Mesendoderm (in vitro differentiated cells): Measurements from ENCODE around the gene PDPN.

Experiments used
- DNase-seq: peaks from one replicate; pipeline ENCODE4 v3.0.0; 2013
- H2AK5ac ChIP-seq: 2 replicates; pipeline ENCODE4 v1.6.1; 2013; ENCODE audit warnings: low read length, inconsistent platforms
- H2BK120ac ChIP-seq: 2 replicates; pipeline ENCODE4 v1.6.1; 2013; ENCODE audit warnings: low read depth, mild to moderate bottlenecking, low read length, moderate library complexity, mixed read lengths
- H2BK15ac ChIP-seq: replicated peaks from 2 replicates; pipeline ENCODE4 v1.6.1; 2013; ENCODE audit warnings: low read depth, mild to moderate bottlenecking, moderate library complexity
- H2BK5ac ChIP-seq: 2 replicates; pipeline ENCODE4 v1.6.1; 2013; ENCODE audit warnings: low read length, inconsistent platforms
- H3K18ac ChIP-seq: 2 replicates; pipeline ENCODE4 v1.6.1; 2013; ENCODE audit warnings: mild to moderate bottlenecking, low read length, mixed read lengths
- H3K23ac ChIP-seq: one replicate; pipeline ENCODE4 v1.6.1; 2013; ENCODE audit warnings: low read length
- H3K27ac ChIP-seq: 2 replicates; pipeline ENCODE4 v1.5.1; 2013; ENCODE audit warnings: low read depth, mild to moderate bottlenecking, inconsistent platforms, low read length, moderate library complexity
- H3K27me3 ChIP-seq: 2 replicates; pipeline ENCODE4 v1.6.1; 2013; ENCODE audit warnings: low read length, control low read depth, mild to moderate bottlenecking, inconsistent platforms; ENCODE audit not compliant: insufficient read depth, poor library complexity
- H3K36me3 ChIP-seq: 2 replicates; pipeline ENCODE4 v1.6.1; 2013; ENCODE audit warnings: low read length, inconsistent platforms; ENCODE audit not compliant: control insufficient read depth, insufficient read depth
- H3K4ac ChIP-seq: one replicate; pipeline ENCODE4 v1.6.1; 2013; ENCODE audit warnings: low read depth, mild to moderate bottlenecking, low read length, moderate library complexity
- H3K4me1 ChIP-seq: 2 replicates; pipeline ENCODE4 v1.6.1; 2013; ENCODE audit warnings: low read depth, low read length, inconsistent platforms; ENCODE audit not compliant: control insufficient read depth
- H3K4me2 ChIP-seq: 2 replicates; pipeline ENCODE4 v1.6.1; 2013; ENCODE audit warnings: low read length
- H3K4me3 ChIP-seq: 2 replicates; pipeline ENCODE4 v1.5.1; 2013; ENCODE audit warnings: mild to moderate bottlenecking, low read length
- H3K56ac ChIP-seq: one replicate; pipeline ENCODE4 v1.6.1; 2013; ENCODE audit warnings: low read length
- H3K79me1 ChIP-seq: 2 replicates; pipeline ENCODE4 v1.6.1; 2013; ENCODE audit warnings: low read length, inconsistent platforms
- H3K79me2 ChIP-seq: 2 replicates; pipeline ENCODE4 v1.6.1; 2013; ENCODE audit warnings: mild to moderate bottlenecking, low read length; ENCODE audit not compliant: control insufficient read depth, insufficient read depth
- H3K9ac ChIP-seq: 2 replicates; pipeline ENCODE4 v1.6.1; 2013; ENCODE audit warnings: low read length, inconsistent platforms
- H4K5ac ChIP-seq: one replicate; pipeline ENCODE4 v1.6.1; 2013; ENCODE audit warnings: low read length
- H4K8ac ChIP-seq: one replicate; pipeline ENCODE4 v1.6.1; 2013; ENCODE audit warnings: low read depth, mild to moderate bottlenecking, control low read depth, low read length, moderate library complexity
- WGBS: extraction: QIAGEN DNeasy Blood & Tissue Kit; methylation state at CpG from one replicate; pipeline ENCODE4 v1.1.7; 2013; ENCODE audit warnings: low lambda C conversion rate, missing lambda C conversion rate; ENCODE audit not compliant: insufficient coverage; ENCODE audit errors: extremely low coverage; 5-methylcytosine and 5-hydroxymethylcytosine counted together

The PDPN gene

DNA sequence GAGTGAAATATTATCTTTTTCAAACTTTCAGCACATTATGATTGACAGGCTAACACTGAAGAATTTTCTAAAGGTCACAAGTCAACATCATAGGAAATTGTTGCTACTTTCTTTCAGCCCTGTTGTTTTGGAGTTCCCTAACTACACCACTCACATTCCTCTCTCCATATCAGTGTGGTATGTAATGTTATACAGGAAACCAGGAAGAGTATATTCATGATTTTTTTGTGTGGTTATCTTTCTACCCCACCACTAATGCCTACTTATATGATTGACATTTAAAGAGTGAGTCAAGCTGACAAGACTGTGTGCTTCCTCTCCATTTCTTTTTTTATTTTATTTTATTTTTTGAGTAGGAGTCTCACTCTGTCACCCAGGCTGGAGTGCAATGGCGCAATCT lies 68.6 kb downstream of the PDPN start:
- H3K27me3 ChIP-seq: no peaks in the 10 kb centered on the region
- no peaks in the 10 kb centered on the region for H3K79me2 ChIP-seq
- no peak overlapping the region for H4K5ac ChIP-seq
- no peak for DNase-seq
- H3K4me2 ChIP-seq: no peak overlapping the region
- H3K56ac ChIP-seq: no peak overlapping the region
- H3K9ac ChIP-seq: no peak overlapping the region
- H3K27ac ChIP-seq: no peak overlapping the region
- no peaks in the 10 kb centered on the region for H3K79me1 ChIP-seq
- H2AK5ac ChIP-seq: no peak overlapping the region
- H2BK5ac ChIP-seq: no peak overlapping the region
- H3K4ac ChIP-seq: no peak overlapping the region
- no CpG with 5 or more reads among the region's 1 CpG for WGBS
- no peak overlapping the region for H3K18ac ChIP-seq
- H3K4me3 ChIP-seq: no peak overlapping the region
- H3K23ac ChIP-seq: no peak overlapping the region
- H2BK120ac ChIP-seq: no peak overlapping the region
- H2BK15ac ChIP-seq: no peak overlapping the region
- no peak overlapping the region for H4K8ac ChIP-seq
- H3K4me1 ChIP-seq: no peaks in the 10 kb centered on the region
- H3K36me3 ChIP-seq: no peaks in the 10 kb centered on the region

GRCh38 chr1:13661539-13661938 lies 77.9 kb downstream of the PDPN start:
- Histone ChIP-seq H3K18ac (no peak overlapping the region), H4K5ac (no peak overlapping the region), H3K4ac (no peak overlapping the region), H2AK5ac (no peak overlapping the region), H3K4me1 (no peaks in the 10 kb centered on the region), H4K8ac (no peak overlapping the region), H3K36me3 (no peaks in the 10 kb centered on the region), H3K27me3 (no peaks in the 10 kb centered on the region), H3K27ac (no peak overlapping the region), H2BK15ac (no peak overlapping the region), H3K4me2 (no peak overlapping the region), H2BK5ac (no peak overlapping the region), H2BK120ac (no peak overlapping the region), H3K56ac (no peak overlapping the region), H3K79me2 (no peaks in the 10 kb centered on the region), H3K9ac (no peak overlapping the region), H3K23ac (no peak overlapping the region), H3K79me1 (no peaks in the 10 kb centered on the region), H3K4me3 (no peak overlapping the region)
- no CpG with 5 or more reads among the region's 5 CpGs for WGBS
- no peak for DNase-seq

GRCh38 chr1:13662493-13662892 lies 78.9 kb downstream of the PDPN start:
- H3K27ac ChIP-seq: no peak overlapping the region
- H2BK120ac ChIP-seq: no peak overlapping the region
- no peak overlapping the region for H3K23ac ChIP-seq
- H3K4me3 ChIP-seq: no peak overlapping the region
- no peaks in the 10 kb centered on the region for H3K36me3 ChIP-seq
- no peak overlapping the region for H4K8ac ChIP-seq
- WGBS: no CpG with 5 or more reads among the region's 4 CpGs
- H2BK15ac ChIP-seq: no peak overlapping the region
- DNase-seq: peak; percentile 58
- H3K27me3 ChIP-seq: no peaks in the 10 kb centered on the region
- H4K5ac ChIP-seq: no peak overlapping the region
- no peak overlapping the region for H3K56ac ChIP-seq
- no peak overlapping the region for H2BK5ac ChIP-seq
- no peak overlapping the region for H3K4me2 ChIP-seq
- H3K9ac ChIP-seq: no peak overlapping the region
- H3K4me1 ChIP-seq: no peaks in the 10 kb centered on the region
- no peaks in the 10 kb centered on the region for H3K79me2 ChIP-seq
- H3K4ac ChIP-seq: no peak overlapping the region
- H3K18ac ChIP-seq: no peak overlapping the region
- no peak overlapping the region for H2AK5ac ChIP-seq
- no peaks in the 10 kb centered on the region for H3K79me1 ChIP-seq

DNA sequence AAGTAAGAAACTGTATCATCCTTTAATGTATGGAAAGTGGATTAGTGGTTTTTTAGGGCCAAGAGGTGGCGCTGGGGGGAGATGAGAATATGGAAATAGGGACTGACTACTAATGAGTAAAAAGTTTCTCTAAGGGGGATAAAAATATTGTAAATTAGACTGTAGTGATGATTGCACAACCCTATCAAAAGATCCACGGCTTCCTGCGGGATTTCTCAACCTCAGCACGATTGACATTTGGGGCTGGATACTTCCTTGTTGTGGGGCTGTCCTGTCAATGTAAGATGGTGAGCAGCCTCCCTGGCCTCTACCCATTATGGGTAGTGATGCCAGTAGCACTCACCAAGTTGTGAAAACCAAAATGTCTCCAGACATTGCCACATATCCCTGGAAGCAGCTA lies 80.3 kb downstream of the PDPN start:
- no peak overlapping the region for H4K5ac ChIP-seq
- H2BK15ac ChIP-seq: no peak overlapping the region
- H3K79me1 ChIP-seq: no peaks in the 10 kb centered on the region
- H2AK5ac ChIP-seq: no peak overlapping the region
- DNase-seq: no peak
- H2BK120ac ChIP-seq: no peak overlapping the region
- H3K4me1 ChIP-seq: no peaks in the 10 kb centered on the region
- H3K23ac ChIP-seq: no peak overlapping the region
- H3K36me3 ChIP-seq: no peaks in the 10 kb centered on the region
- no peak overlapping the region for H3K9ac ChIP-seq
- H3K79me2 ChIP-seq: no peaks in the 10 kb centered on the region
- no peak overlapping the region for H3K4ac ChIP-seq
- no peak overlapping the region for H3K27ac ChIP-seq
- H4K8ac ChIP-seq: no peak overlapping the region
- no peak overlapping the region for H2BK5ac ChIP-seq
- H3K18ac ChIP-seq: no peak overlapping the region
- WGBS: no CpG with 5 or more reads among the region's 4 CpGs
- H3K4me3 ChIP-seq: no peak overlapping the region
- no peaks in the 10 kb centered on the region for H3K27me3 ChIP-seq
- no peak overlapping the region for H3K56ac ChIP-seq
- no peak overlapping the region for H3K4me2 ChIP-seq

GRCh38 chr1:13664451-13664850 lies 80.8 kb downstream of the PDPN start:
- H3K4ac ChIP-seq: no peak overlapping the region
- H2BK120ac ChIP-seq: no peak overlapping the region
- H3K79me2 ChIP-seq: no peaks in the 10 kb centered on the region
- DNase-seq: no peak
- no peak overlapping the region for H3K23ac ChIP-seq
- H3K4me1 ChIP-seq: no peaks in the 10 kb centered on the region
- WGBS: no CpG with 5 or more reads among the region's 1 CpG
- H3K4me2 ChIP-seq: no peak overlapping the region
- H3K79me1 ChIP-seq: no peaks in the 10 kb centered on the region
- no peak overlapping the region for H3K4me3 ChIP-seq
- H2BK15ac ChIP-seq: no peak overlapping the region
- H4K8ac ChIP-seq: no peak overlapping the region
- no peak overlapping the region for H2BK5ac ChIP-seq
- no peak overlapping the region for H3K9ac ChIP-seq
- no peak overlapping the region for H3K27ac ChIP-seq
- H3K18ac ChIP-seq: no peak overlapping the region
- no peak overlapping the region for H3K56ac ChIP-seq
- H3K27me3 ChIP-seq: no peaks in the 10 kb centered on the region
- no peak overlapping the region for H4K5ac ChIP-seq
- H2AK5ac ChIP-seq: no peak overlapping the region
- H3K36me3 ChIP-seq: no peaks in the 10 kb centered on the region

DNA sequence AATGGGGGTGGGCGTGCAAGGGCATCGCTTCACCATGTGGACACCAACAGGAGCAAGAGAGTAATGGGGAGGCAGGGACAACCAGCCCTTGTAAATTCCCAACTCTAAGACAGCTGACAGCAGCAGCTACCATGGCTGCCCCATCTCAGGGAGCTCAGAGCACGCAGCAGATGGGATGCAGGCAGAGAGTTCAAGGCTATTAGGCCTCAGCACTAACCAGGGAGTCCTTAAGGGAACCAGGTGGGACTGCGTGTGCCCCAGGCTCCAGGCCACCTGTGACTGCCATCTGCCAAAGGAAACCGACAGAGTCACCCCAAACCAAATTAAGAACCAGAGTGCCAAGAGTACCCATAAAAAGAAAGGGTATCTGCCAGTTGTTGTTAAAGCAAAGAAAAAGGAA lies 82.7 kb downstream of the PDPN start:
- no peak overlapping the region for H2BK15ac ChIP-seq
- no peak overlapping the region for H3K9ac ChIP-seq
- no peak overlapping the region for H2BK5ac ChIP-seq
- H3K4ac ChIP-seq: no peak overlapping the region
- no peak overlapping the region for H3K4me3 ChIP-seq
- no peak overlapping the region for H3K56ac ChIP-seq
- no peak overlapping the region for H3K4me2 ChIP-seq
- no peak overlapping the region for H2AK5ac ChIP-seq
- H4K8ac ChIP-seq: no peak overlapping the region
- H3K27me3 ChIP-seq: no peaks in the 10 kb centered on the region
- no peaks in the 10 kb centered on the region for H3K4me1 ChIP-seq
- DNase-seq: no peak
- no peaks in the 10 kb centered on the region for H3K79me2 ChIP-seq
- H3K27ac ChIP-seq: no peak overlapping the region
- H3K23ac ChIP-seq: no peak overlapping the region
- no peaks in the 10 kb centered on the region for H3K79me1 ChIP-seq
- no CpG with 5 or more reads among the region's 5 CpGs for WGBS
- H3K36me3 ChIP-seq: no peaks in the 10 kb centered on the region
- H4K5ac ChIP-seq: no peak overlapping the region
- H3K18ac ChIP-seq: no peak overlapping the region
- H2BK120ac ChIP-seq: no peak overlapping the region
